Testis (tissue), 3 donors: ENCODE measurements around the gene PPHLN1. TPM values are rescaled to one million over a fixed set of nuclear protein-coding genes. Genes with fewer than 3 reads are reported as not detected.
"Not testable (repeated sequence)": the region's sequence is repeated elsewhere in the genome, so short reads cannot be mapped to it uniquely, and the experiment has no call there.

Source experiments
- DNase-seq: peaks from one replicate; pipeline ENCODE4 v3.0.0-alpha.2; 2019
- H3K27ac ChIP-seq, 2 donors: fragments of 200-600 bp; sonication (generic); one replicate each; pipeline ENCODE4 v1.5.1; 2019
- H3K27me3 ChIP-seq: fragments of 200-600 bp; sonication (generic); one replicate; pipeline ENCODE4 v1.5.1; 2019
- H3K36me3 ChIP-seq: fragments of 200-600 bp; sonication (generic); one replicate; pipeline ENCODE4 v1.5.1; 2017; ENCODE audit warnings: low read depth; ENCODE audit errors: missing control alignments
- H3K4me1 ChIP-seq: fragments of 200-600 bp; sonication (generic); one replicate; pipeline ENCODE4 v1.5.1; 2019
- H3K4me3 ChIP-seq, 2 donors: fragments of 200-600 bp; sonication (generic); one replicate each; pipeline ENCODE4 v1.5.1; 2017 to 2019
- H3K9me3 ChIP-seq: fragments of 200-600 bp; sonication (generic); one replicate; pipeline ENCODE4 v1.5.1; 2017
- POLR2A ChIP-seq: fragments of 450-650 bp; IDR thresholded peaks from one replicate; pipeline ENCODE4 v1.6.1; 2017; ENCODE audit warnings: antibody characterized with exemption, mild to moderate bottlenecking, moderate library complexity
- WGBS, 2 donors: methylation state at CpG; one replicate each; pipeline ENCODE4 v1.1.5; 2018; 5-methylcytosine and 5-hydroxymethylcytosine counted together
- intact Hi-C: fragments of 100-400 bp; cut with DNase I; formaldehyde crosslinking; loops from one replicate; pipeline ENCODE4 v1.15.1; 2023; ENCODE audit warnings: low total_unique reads
- polyA plus RNA-seq: library from polyadenylated mRNA; stranded (reverse); fragments of 350-450 nt; fragmentation: Illumina TruSeq; extraction: RNeasy Lipid Tissue Mini Kit (QIAGEN cat#74804); gene quantifications from one replicate; pipeline ENCODE4 v1.2.3, GENCODE V29; 2014; ENCODE audit warnings: low read depth, low replicate concordance; ENCODE audit not compliant: insufficient read depth
- total RNA-seq, 2 donors: library from RNA; depleted of rRNA; stranded (reverse); fragments of >200 nt; gene quantifications; one replicate each; pipeline ENCODE4 v1.2.3, GENCODE V29; 2016
- TF ChIP-seq, protein P1 (sequence below), 3 experiments: fragments of 450-650 bp in 2 of 3; fragments of 200-600 bp in 1 of 3; sonication (generic) in 1 of 3; IDR thresholded peaks; one replicate each; pipeline ENCODE4 v1.5.1; 2016 to 2019; ENCODE audit warnings: antibody characterized with exemption in 3 of 3, mild to moderate bottlenecking in 2 of 3, moderate library complexity in 1 of 3

PPHLN1 gene
- total and polyA plus RNA-seq, 3 donors from 2014 or later, result 83.1 to 101 (median 91.7) TPM

DNA sequence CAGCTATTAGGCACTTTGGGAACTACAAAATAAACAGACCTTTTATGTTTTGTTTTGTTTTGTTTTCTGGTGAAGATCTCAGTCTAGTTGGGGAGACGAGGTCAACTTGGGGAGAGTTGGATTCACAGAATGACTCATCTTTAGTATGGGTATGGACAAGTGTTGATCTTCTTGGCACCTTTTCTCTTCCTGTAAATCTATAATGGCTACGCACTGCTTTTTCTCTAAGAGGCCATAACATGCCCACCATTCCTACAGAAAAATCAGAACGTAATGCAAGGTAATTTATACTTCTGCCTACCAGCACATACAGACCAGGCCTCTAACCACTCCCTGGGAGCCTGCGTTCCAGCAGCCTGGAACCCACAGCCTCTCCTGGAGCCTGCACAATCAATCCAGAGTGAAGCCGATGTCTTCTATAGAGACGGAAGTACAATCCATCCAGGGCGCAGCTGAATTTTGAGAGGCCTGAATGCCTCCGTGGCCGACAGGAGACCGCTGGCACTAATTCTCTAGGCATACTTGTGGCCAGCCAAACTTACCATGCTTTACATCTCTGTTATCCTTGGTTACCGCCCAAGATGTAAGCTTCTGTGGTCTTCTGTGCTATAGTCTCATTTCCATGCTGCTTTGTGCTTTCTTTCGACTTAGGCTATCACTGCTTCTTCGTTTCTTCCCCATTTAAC is 717 bp downstream of the PPHLN1 start:
- TF ChIP-seq, protein P1, sequence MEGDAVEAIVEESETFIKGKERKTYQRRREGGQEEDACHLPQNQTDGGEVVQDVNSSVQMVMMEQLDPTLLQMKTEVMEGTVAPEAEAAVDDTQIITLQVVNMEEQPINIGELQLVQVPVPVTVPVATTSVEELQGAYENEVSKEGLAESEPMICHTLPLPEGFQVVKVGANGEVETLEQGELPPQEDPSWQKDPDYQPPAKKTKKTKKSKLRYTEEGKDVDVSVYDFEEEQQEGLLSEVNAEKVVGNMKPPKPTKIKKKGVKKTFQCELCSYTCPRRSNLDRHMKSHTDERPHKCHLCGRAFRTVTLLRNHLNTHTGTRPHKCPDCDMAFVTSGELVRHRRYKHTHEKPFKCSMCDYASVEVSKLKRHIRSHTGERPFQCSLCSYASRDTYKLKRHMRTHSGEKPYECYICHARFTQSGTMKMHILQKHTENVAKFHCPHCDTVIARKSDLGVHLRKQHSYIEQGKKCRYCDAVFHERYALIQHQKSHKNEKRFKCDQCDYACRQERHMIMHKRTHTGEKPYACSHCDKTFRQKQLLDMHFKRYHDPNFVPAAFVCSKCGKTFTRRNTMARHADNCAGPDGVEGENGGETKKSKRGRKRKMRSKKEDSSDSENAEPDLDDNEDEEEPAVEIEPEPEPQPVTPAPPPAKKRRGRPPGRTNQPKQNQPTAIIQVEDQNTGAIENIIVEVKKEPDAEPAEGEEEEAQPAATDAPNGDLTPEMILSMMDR (IDR thresholded peaks at IDR 0.05), result no peak
- TF ChIP-seq POLR2A, result no peak
- intact Hi-C loops, result no loop called here
- peak; percentile 31 for DNase-seq

DNA sequence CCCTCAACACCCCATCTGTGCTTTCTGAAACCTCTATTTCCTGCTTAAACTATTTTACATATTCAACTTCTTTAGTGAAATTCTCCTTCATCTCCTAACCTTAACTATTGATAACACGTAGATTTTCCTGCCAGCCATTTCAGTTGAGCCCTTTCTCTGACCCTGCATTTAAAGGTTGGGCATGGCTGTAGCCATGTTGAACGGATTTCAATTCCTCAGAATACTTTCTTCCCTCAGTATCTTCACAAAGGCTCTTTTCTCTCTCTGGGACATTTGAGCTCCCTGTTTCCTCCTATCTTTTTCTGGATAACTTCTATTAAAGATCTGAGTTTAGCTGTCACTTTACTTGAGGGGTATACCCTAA is 1.2 kb downstream of the PPHLN1 start:
- H3K4me1 ChIP-seq, result peaks cover 19% of the 10 kb centered on the region
- no peak overlapping the region for H3K27ac ChIP-seq
- no peaks in the 10 kb centered on the region for H3K27me3 ChIP-seq
- 30 to 33% methylated on average over 2 of the region's 2 CpGs for WGBS, 2 donors
- no peak for TF ChIP-seq POLR2A
- TF ChIP-seq, protein P1 (IDR thresholded peaks at IDR 0.05), result no peak
- no peaks in the 10 kb centered on the region for H3K9me3 ChIP-seq
- peak overlapping the region in 1 of 2 donors; percentile 90 for H3K4me3 ChIP-seq
- intact Hi-C loops, result no loop called here
- no peaks in the 10 kb centered on the region for H3K36me3 ChIP-seq
- no peak for DNase-seq

More for the DNA sequence above, 717 bp downstream of the PPHLN1 start:
- no peaks in the 10 kb centered on the region for H3K36me3 ChIP-seq
- H3K27me3 ChIP-seq, result no peaks in the 10 kb centered on the region
- WGBS, 2 donors, result 5% methylated on average over 13 of the region's 13 CpGs
- peak overlapping the region; percentile 89 to 90 for H3K27ac ChIP-seq
- H3K4me3 ChIP-seq, result peak overlapping the region; percentile 64 to 90
- no peaks in the 10 kb centered on the region for H3K9me3 ChIP-seq
- peaks cover 15% of the 10 kb centered on the region for H3K4me1 ChIP-seq

DNA sequence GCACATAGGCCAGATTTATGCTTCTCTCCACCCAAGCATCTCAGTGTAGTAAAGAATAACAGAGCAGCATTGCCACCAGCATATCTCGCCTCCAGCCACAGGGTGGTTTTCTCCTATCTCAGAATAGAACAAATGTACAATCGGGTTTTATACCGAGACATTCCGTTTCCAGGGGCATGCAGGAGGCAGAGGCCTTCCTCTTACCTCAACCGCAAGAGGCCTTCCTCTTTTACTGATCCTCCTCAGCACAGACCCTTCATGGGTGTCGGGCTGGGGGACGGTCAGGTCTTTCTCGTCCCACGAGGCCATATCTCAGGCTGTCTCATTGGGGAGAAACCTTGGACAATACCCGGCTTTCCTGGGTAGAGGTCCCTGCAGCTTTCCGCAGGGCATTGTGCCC is 4.1 kb downstream of the PPHLN1 start:
- H3K9me3 ChIP-seq, DNase-seq, H3K27me3 ChIP-seq, H3K36me3 ChIP-seq, H3K27ac ChIP-seq, H3K4me3 ChIP-seq: not testable (repeated sequence)
- intact Hi-C loops, result loop anchor here (5.0 kb wide), 1 partner anchor 198 kb away; no protein-coding TSS in a partner anchor
- WGBS, 2 donors, result 91% methylated on average over 11 of the region's 11 CpGs
- peaks cover 18% of the 10 kb centered on the region for H3K4me1 ChIP-seq

DNA sequence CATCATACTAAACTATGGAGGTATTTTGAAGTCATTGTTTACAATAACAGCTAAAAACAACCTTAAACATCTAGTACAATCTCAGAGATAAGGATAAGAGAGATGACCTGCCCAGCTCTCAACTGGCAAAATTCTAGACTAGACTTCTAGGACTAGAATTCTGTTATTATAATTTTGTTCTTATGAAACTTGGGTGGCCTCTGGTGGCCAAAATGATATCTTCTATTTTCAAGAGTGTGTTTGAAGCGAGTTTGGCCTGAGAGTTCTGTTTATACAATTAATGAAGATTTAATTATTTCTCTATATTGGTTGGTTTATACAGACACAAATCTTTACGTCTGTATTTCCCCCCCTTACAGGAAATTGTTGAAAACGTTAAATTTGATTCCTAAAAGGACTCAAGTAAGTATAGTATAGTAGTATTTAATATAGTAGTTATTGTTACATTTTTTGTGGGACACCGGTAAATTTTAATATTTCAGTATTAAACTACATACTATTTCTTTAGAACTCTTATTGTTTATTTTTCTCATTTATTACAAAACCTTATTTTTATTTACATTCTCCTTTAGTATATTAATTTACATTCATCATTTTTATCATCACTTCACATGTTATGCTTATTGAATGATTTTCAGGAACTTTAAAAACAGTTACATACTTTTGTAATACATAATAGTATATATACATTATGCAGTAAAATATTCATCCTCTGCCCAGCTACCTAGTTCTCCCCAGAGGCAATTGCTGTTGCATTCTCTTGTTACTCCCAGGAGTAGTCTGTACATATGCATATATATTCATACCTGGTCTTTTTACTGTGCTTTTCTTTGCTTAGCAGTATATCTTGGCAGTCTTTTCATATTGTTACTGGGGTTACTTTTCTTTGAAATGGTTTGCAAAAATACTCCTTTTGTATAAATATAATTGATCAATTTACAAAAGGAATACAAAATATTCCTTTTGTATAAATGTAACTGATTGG is 6.6 kb downstream of the PPHLN1 start:
- peaks cover 5% of the 10 kb centered on the region for H3K4me1 ChIP-seq
- H3K27me3 ChIP-seq, result no peaks in the 10 kb centered on the region
- 44 to 48% methylated on average over 4 of the region's 4 CpGs for WGBS, 2 donors
- H3K9me3 ChIP-seq, result no peaks in the 10 kb centered on the region
- H3K36me3 ChIP-seq, result no peaks in the 10 kb centered on the region
- intact Hi-C loops, result loop anchor here (5.0 kb wide), 1 partner anchor 200 kb away; no protein-coding TSS in a partner anchor
- H3K27ac ChIP-seq, result no peak overlapping the region
- no peak overlapping the region for H3K4me3 ChIP-seq
- peak; percentile 64 for DNase-seq
- TF ChIP-seq POLR2A, result no peak
- TF ChIP-seq, protein P1 (IDR thresholded peaks at IDR 0.05), result peak; percentile 52 to 71 (median 57)

DNA sequence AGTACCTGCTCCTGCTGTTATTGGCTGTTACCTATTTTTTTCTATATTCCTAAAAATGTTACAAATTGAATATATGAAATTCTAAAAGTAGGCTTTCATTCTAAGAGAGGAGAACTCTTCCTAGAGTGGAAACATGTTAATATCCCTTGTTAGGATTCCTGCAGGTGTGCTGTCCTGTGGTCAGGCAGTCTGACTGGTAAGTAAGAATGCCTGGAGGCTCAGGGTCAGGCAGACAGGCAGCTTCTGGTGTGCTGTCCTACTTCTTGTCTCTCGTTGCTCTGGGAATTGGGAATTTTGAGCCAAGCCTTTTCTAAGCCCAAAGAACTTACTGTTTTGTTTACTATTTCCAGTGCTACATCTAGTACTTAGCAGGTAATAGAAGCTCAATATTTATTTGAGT is 10.3 kb downstream of the PPHLN1 start:
- WGBS, 2 donors, result 29 to 30% methylated on average over 1 of the region's 1 CpG
- H3K27me3 ChIP-seq, result no peaks in the 10 kb centered on the region
- no peak for TF ChIP-seq POLR2A
- TF ChIP-seq, protein P1 (IDR thresholded peaks at IDR 0.05), result no peak
- no peak overlapping the region for H3K27ac ChIP-seq
- DNase-seq, result no peak
- no peaks in the 10 kb centered on the region for H3K36me3 ChIP-seq
- intact Hi-C loops, result no loop called here
- no peaks in the 10 kb centered on the region for H3K9me3 ChIP-seq
- H3K4me3 ChIP-seq, result no peak overlapping the region
- peaks cover 5% of the 10 kb centered on the region for H3K4me1 ChIP-seq
